ENCODE results near the gene MCRIP2.
"Not testable (repeated sequence)": the region's sequence is repeated elsewhere in the genome, so short reads cannot be mapped to it uniquely, and the experiment has no call there.

MCRIP2 gene

DNA sequence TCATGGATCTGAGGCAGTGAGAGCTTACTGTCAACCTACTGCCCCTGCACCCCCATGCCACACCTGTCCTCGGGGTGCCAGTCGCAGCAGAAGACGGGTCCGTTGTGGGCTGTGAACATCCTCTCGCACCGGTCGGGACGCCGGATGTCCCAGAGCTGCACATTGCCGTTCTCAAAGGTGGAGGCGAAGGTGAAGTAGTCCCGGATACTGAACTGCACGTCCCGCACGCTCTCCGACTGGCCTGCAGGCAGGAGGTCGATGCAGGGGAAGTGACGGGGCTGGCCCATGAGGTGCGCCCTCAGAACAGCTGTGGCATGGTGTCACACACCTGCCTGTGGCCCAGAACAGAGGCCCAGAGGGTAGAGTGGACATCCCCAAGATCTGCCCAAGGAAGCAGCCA is 45.9 kb downstream of the MCRIP2 start:
- H3K4me2 ChIP-seq (ENCODE audit: low read depth, low read length, poor library complexity, severe bottlenecking), result no peak overlapping the region
- H2AFZ ChIP-seq (ENCODE audit: low read length), result no peak overlapping the region
- no peaks in the 10 kb centered on the region for H4K20me1 ChIP-seq (ENCODE audit: insufficient read depth, low read length, poor library complexity, severe bottlenecking)
- H3K9ac ChIP-seq (ENCODE audit: low read depth, low read length, poor library complexity, severe bottlenecking), result no peak overlapping the region
- H3K9me3 ChIP-seq (ENCODE audit: insufficient read depth, low read depth, low read length), result no peaks in the 10 kb centered on the region
- H3K4me1 ChIP-seq (ENCODE audit: insufficient read depth, low read length, poor library complexity, severe bottlenecking), result peaks cover 9% of the 10 kb centered on the region
- no peaks in the 10 kb centered on the region for H3K36me3 ChIP-seq (ENCODE audit: insufficient read depth, low read length)
- H3K79me2 ChIP-seq (ENCODE audit: insufficient read depth, low read length), result peaks cover 8% of the 10 kb centered on the region
- H3K9me2 ChIP-seq (replicated peaks; ENCODE audit: low read depth, low read length), result no peaks in the 10 kb centered on the region
- TF ChIP-seq, protein P1, sequence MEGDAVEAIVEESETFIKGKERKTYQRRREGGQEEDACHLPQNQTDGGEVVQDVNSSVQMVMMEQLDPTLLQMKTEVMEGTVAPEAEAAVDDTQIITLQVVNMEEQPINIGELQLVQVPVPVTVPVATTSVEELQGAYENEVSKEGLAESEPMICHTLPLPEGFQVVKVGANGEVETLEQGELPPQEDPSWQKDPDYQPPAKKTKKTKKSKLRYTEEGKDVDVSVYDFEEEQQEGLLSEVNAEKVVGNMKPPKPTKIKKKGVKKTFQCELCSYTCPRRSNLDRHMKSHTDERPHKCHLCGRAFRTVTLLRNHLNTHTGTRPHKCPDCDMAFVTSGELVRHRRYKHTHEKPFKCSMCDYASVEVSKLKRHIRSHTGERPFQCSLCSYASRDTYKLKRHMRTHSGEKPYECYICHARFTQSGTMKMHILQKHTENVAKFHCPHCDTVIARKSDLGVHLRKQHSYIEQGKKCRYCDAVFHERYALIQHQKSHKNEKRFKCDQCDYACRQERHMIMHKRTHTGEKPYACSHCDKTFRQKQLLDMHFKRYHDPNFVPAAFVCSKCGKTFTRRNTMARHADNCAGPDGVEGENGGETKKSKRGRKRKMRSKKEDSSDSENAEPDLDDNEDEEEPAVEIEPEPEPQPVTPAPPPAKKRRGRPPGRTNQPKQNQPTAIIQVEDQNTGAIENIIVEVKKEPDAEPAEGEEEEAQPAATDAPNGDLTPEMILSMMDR (conservative IDR thresholded peaks at IDR 0.05; ENCODE audit: low read length), result no peak
- TF ChIP-seq EZH2phosphoT487 (IDR thresholded peaks at IDR 0.05; ENCODE audit: borderline replicate concordance), result no peak
- H3K27me3 ChIP-seq (ENCODE audit: insufficient read depth, low read length, poor library complexity, severe bottlenecking), result no peaks in the 10 kb centered on the region
- H3F3A ChIP-seq (ENCODE audit: low read depth), result no peaks in the 10 kb centered on the region
- H3K4me3 ChIP-seq (ENCODE audit: low read length, poor library complexity, severe bottlenecking), result no peak overlapping the region

DNA sequence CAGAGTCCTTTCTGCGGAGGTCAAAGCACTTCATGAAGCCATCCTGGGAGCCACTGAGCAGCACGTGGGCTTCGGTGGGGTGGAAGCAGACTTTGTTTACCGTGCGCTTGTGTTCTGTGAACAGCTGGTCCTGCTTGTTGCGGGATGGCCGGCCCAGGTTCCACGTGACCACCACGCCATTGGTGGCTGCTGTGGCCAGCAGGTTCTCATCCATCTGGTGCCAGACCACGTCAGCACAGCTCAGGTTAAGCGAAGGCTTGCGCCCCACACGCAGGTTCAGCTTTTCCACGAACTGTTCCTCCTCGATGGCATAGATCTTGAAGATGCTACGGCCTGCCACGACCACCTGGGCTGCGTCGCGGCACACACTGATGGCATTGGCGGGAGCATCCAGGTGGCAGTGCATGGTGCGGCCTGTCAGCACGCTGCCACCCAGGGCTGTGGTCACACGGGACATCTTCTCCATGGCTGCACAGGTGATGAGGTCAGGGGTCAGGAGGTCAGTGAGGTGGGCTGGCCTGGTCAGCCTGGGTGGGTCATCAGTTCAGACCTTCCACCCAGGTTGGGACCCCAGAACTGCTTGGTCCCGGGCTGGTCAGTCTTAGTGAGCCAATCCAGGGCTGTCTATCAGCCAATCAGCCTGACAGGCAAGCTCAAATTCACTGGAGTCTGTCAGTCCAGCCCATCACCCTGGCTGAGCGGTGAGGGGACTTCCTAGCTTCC is 47.7 kb downstream of the MCRIP2 start:
- no peaks in the 10 kb centered on the region for H3K9me3 ChIP-seq (ENCODE audit: insufficient read depth, low read depth, low read length)
- no peaks in the 10 kb centered on the region for H3F3A ChIP-seq (ENCODE audit: low read depth)
- H3K79me2 ChIP-seq (ENCODE audit: insufficient read depth, low read length), result peaks cover 8% of the 10 kb centered on the region
- peak overlapping the region; percentile 88 for H3K4me2 ChIP-seq (ENCODE audit: low read depth, low read length, poor library complexity, severe bottlenecking)
- peak overlapping the region; percentile 78 for H3K9ac ChIP-seq (ENCODE audit: low read depth, low read length, poor library complexity, severe bottlenecking)
- H2AFZ ChIP-seq (ENCODE audit: low read length), result no peak overlapping the region
- no peaks in the 10 kb centered on the region for H3K9me2 ChIP-seq (replicated peaks; ENCODE audit: low read depth, low read length)
- peaks cover 9% of the 10 kb centered on the region for H3K4me1 ChIP-seq (ENCODE audit: insufficient read depth, low read length, poor library complexity, severe bottlenecking)
- peak overlapping the region; percentile 94 for H3K4me3 ChIP-seq (ENCODE audit: low read length, poor library complexity, severe bottlenecking)
- no peaks in the 10 kb centered on the region for H3K27me3 ChIP-seq (ENCODE audit: insufficient read depth, low read length, poor library complexity, severe bottlenecking)
- TF ChIP-seq EZH2phosphoT487 (IDR thresholded peaks at IDR 0.05; ENCODE audit: borderline replicate concordance), result no peak
- TF ChIP-seq, protein P1 (conservative IDR thresholded peaks at IDR 0.05; ENCODE audit: low read length), result no peak
- H4K20me1 ChIP-seq (ENCODE audit: insufficient read depth, low read length, poor library complexity, severe bottlenecking), result no peaks in the 10 kb centered on the region
- no peaks in the 10 kb centered on the region for H3K36me3 ChIP-seq (ENCODE audit: insufficient read depth, low read length)

DNA sequence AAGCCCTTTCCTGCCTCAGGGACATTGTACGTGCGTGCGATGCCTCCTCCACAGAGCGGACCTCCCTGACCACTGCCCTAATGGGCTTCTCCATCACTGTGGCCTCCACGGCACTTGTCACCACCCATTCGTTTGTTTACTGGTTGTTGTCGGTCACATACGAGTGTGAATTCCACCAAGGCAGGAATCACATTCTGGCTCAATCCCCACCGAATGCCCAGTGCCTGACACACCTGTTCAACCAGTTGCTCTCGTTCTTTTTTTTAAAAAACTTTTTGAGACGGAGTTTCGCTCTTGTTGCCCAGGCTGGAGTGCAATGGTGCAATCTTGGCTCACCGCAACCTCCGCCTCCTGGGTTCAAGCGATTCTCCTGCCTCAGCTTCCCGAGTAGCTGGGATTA is 49.6 kb downstream of the MCRIP2 start:
- not testable (repeated sequence) for H4K20me1 ChIP-seq (ENCODE audit: insufficient read depth, low read length, poor library complexity, severe bottlenecking); H3K4me1 ChIP-seq (ENCODE audit: insufficient read depth, low read length, poor library complexity, severe bottlenecking); H2AFZ ChIP-seq (ENCODE audit: low read length); H3K4me3 ChIP-seq (ENCODE audit: low read length, poor library complexity, severe bottlenecking); H3K9me2 ChIP-seq (replicated peaks; ENCODE audit: low read depth, low read length); H3K9ac ChIP-seq (ENCODE audit: low read depth, low read length, poor library complexity, severe bottlenecking); H3K79me2 ChIP-seq (ENCODE audit: insufficient read depth, low read length); H3K36me3 ChIP-seq (ENCODE audit: insufficient read depth, low read length); H3K27me3 ChIP-seq (ENCODE audit: insufficient read depth, low read length, poor library complexity, severe bottlenecking); H3F3A ChIP-seq (ENCODE audit: low read depth); H3K4me2 ChIP-seq (ENCODE audit: low read depth, low read length, poor library complexity, severe bottlenecking); H3K9me3 ChIP-seq (ENCODE audit: insufficient read depth, low read depth, low read length)

Data from Loucy (cell line).